ENCODE data around the gene SLC35F1.
A peak's percentile ranks its signal among the peaks of the same experiment; 100 is the strongest.

SLC35F1 gene

DNA sequence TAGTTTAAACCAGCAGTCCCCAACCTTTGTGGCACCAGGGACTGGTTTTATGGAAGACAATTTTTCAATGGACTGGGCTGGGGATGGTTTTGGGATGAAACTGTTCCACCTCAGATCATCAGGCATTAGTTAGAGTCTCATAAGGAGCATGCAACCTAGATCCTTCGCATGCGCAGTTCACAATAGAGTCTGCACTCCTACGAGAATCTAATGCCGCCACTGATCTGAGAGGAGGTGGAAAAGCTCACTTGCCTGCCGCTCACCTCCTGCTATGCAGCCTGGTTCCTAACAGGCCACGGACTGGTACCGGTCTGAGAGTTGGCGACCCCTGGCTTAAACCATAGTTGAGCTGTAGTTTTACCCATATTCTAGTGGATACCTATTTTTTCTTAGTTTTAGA, 154.6 kb downstream of the SLC35F1 start:
- TF ChIP-seq, protein P1, sequence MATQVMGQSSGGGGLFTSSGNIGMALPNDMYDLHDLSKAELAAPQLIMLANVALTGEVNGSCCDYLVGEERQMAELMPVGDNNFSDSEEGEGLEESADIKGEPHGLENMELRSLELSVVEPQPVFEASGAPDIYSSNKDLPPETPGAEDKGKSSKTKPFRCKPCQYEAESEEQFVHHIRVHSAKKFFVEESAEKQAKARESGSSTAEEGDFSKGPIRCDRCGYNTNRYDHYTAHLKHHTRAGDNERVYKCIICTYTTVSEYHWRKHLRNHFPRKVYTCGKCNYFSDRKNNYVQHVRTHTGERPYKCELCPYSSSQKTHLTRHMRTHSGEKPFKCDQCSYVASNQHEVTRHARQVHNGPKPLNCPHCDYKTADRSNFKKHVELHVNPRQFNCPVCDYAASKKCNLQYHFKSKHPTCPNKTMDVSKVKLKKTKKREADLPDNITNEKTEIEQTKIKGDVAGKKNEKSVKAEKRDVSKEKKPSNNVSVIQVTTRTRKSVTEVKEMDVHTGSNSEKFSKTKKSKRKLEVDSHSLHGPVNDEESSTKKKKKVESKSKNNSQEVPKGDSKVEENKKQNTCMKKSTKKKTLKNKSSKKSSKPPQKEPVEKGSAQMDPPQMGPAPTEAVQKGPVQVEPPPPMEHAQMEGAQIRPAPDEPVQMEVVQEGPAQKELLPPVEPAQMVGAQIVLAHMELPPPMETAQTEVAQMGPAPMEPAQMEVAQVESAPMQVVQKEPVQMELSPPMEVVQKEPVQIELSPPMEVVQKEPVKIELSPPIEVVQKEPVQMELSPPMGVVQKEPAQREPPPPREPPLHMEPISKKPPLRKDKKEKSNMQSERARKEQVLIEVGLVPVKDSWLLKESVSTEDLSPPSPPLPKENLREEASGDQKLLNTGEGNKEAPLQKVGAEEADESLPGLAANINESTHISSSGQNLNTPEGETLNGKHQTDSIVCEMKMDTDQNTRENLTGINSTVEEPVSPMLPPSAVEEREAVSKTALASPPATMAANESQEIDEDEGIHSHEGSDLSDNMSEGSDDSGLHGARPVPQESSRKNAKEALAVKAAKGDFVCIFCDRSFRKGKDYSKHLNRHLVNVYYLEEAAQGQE (IDR thresholded peaks at IDR 0.05; ENCODE audit: insufficient replicate concordance, low read depth) = no peak
- TF ChIP-seq, protein P2, sequence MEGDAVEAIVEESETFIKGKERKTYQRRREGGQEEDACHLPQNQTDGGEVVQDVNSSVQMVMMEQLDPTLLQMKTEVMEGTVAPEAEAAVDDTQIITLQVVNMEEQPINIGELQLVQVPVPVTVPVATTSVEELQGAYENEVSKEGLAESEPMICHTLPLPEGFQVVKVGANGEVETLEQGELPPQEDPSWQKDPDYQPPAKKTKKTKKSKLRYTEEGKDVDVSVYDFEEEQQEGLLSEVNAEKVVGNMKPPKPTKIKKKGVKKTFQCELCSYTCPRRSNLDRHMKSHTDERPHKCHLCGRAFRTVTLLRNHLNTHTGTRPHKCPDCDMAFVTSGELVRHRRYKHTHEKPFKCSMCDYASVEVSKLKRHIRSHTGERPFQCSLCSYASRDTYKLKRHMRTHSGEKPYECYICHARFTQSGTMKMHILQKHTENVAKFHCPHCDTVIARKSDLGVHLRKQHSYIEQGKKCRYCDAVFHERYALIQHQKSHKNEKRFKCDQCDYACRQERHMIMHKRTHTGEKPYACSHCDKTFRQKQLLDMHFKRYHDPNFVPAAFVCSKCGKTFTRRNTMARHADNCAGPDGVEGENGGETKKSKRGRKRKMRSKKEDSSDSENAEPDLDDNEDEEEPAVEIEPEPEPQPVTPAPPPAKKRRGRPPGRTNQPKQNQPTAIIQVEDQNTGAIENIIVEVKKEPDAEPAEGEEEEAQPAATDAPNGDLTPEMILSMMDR (IDR thresholded peaks at IDR 0.05; ENCODE audit: insufficient read depth, low read length) = no peak
- no peak for TF ChIP-seq GABPA (IDR thresholded peaks at IDR 0.05; ENCODE audit: low read depth)
- TF ChIP-seq POLR2AphosphoS5 (IDR thresholded peaks at IDR 0.05; ENCODE audit: low read depth) = no peak
- no peak for DNase-seq (ENCODE audit: low read depth in 1 of 2, low spot score in 1 of 2)
- no peak overlapping the region for H3K4me3 ChIP-seq (replicated peaks; ENCODE audit: insufficient read depth, low read length)
- H3K27ac ChIP-seq (replicated peaks) = no peak overlapping the region
- H3K27me3 ChIP-seq (ENCODE audit: insufficient read depth, poor library complexity, severe bottlenecking) = no peaks in the 10 kb centered on the region

DNA sequence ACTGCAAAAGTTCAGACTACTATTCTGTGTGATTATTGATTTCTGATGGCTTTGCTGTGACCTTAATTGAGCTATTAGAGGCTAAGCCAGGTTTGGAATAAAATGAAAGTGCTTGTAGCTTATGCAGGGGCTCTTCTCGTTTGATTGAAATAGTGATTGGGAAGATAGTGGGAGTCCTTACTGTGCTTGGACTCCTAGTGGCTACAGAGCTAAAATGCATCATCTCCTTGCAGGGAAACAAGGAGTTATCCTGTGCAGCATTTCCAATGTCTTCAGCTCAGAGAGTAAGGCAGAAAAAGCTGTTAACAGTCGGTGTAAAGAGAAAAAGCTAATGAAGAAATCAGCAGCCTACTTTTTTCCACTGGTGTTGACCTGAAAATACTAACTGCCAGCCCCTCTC, 173.5 kb downstream of the SLC35F1 start:
- H3K27ac ChIP-seq (replicated peaks) = no peak overlapping the region
- DNase-seq (ENCODE audit: low read depth in 1 of 2, low spot score in 1 of 2) = no peak
- H3K27me3 ChIP-seq (ENCODE audit: insufficient read depth, poor library complexity, severe bottlenecking) = no peaks in the 10 kb centered on the region
- H3K4me3 ChIP-seq (replicated peaks; ENCODE audit: insufficient read depth, low read length) = no peak overlapping the region
- TF ChIP-seq GABPA (IDR thresholded peaks at IDR 0.05; ENCODE audit: low read depth) = no peak
- TF ChIP-seq, protein P1 (IDR thresholded peaks at IDR 0.05; ENCODE audit: insufficient replicate concordance, low read depth) = no peak

DNA sequence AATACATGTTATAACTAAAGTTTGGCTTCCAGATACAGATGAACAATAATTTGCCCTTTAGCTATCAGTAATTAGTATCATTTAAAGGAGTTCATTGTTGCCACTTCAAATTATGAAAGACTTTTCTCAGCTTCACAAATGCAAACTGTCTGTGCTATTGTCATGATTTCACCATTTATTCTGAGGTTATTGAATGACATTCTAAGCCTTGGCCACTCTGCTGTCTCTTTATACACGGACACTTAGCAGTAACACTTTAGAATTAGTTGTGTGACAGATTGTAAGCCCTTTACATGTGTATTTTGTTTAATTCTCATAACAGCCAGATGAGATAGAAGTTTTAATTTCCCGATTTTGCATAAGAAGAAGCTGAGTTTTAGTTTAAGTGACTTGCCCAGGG, 176.6 kb downstream of the SLC35F1 start:
- H3K4me3 ChIP-seq (replicated peaks; ENCODE audit: insufficient read depth, low read length) = no peak overlapping the region
- no peak for DNase-seq (ENCODE audit: low read depth in 1 of 2, low spot score in 1 of 2)
- TF ChIP-seq, protein P2 (IDR thresholded peaks at IDR 0.05; ENCODE audit: insufficient read depth, low read length) = no peak
- TF ChIP-seq, protein P1 (IDR thresholded peaks at IDR 0.05; ENCODE audit: insufficient replicate concordance, low read depth) = no peak
- TF ChIP-seq SPI1 (IDR thresholded peaks at IDR 0.05; ENCODE audit: borderline replicate concordance, low read depth) = no peak
- H3K27me3 ChIP-seq (ENCODE audit: insufficient read depth, poor library complexity, severe bottlenecking) = no peaks in the 10 kb centered on the region
- no peak overlapping the region for H3K27ac ChIP-seq (replicated peaks)

DNA sequence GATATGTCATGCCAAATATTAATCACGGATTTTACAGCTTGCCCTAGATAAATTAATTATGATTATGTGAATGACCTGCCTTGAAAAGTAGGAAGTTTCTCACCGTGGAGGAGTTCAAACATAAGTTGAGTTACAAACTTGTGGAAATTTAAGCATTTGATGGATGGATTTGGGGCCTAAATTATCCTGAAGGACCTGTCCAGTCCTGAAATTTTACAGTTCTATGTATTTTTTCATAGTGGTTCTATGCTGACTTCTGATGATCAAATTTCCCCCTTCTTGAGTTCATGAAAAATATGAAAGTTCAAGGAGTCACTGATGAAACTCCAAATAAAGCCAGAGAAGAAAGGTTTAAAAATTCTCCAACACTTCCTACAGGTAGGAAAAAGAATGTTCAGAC, 178.6 kb downstream of the SLC35F1 start:
- Histone ChIP-seq H3K4me3 (replicated peaks; ENCODE audit: insufficient read depth, low read length) (no peak overlapping the region), H3K27ac (replicated peaks) (no peak overlapping the region), H3K27me3 (ENCODE audit: insufficient read depth, poor library complexity, severe bottlenecking) (no peaks in the 10 kb centered on the region)
- DNase-seq (ENCODE audit: low read depth in 1 of 2, low spot score in 1 of 2) = no peak
- TF ChIP-seq, protein P1 (IDR thresholded peaks at IDR 0.05; ENCODE audit: insufficient replicate concordance, low read depth) = peak; percentile 58
- no peak for TF ChIP-seq SPI1 (IDR thresholded peaks at IDR 0.05; ENCODE audit: borderline replicate concordance, low read depth)

Data from HL-60 (cell line).